GM12873 (cell line): Measurements from ENCODE around the gene ACSL3.

ENCODE experiments used
- TF ChIP-seq, protein P1 (sequence below): IDR thresholded peaks from 2 replicates; pipeline ENCODE4 v1.5.1; 2012; ENCODE audit warnings: low read depth, mild to moderate bottlenecking, moderate library complexity, low read length, control low read depth; ENCODE audit not compliant: insufficient read depth; ENCODE audit errors: missing control alignments

Gene ACSL3

DNA sequence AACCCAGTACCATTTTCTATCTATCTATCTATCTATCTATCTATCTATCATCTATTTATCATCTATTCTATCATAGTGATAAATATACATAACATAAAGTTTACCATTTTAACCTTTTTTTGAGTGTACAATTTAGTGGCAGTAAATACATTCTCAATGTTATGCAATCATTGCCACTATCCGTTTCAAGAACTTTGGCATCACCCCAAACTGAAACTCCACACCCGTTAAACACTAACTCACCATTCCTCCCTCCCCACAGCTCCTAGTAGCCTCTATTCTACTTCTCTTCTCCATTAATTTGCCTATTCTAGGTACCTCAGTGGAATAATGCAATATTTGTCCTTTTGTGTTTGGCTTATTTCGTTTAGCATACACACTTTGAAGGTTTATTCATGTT, 108.7 kb downstream of the ACSL3 start:
- TF ChIP-seq, protein P1, sequence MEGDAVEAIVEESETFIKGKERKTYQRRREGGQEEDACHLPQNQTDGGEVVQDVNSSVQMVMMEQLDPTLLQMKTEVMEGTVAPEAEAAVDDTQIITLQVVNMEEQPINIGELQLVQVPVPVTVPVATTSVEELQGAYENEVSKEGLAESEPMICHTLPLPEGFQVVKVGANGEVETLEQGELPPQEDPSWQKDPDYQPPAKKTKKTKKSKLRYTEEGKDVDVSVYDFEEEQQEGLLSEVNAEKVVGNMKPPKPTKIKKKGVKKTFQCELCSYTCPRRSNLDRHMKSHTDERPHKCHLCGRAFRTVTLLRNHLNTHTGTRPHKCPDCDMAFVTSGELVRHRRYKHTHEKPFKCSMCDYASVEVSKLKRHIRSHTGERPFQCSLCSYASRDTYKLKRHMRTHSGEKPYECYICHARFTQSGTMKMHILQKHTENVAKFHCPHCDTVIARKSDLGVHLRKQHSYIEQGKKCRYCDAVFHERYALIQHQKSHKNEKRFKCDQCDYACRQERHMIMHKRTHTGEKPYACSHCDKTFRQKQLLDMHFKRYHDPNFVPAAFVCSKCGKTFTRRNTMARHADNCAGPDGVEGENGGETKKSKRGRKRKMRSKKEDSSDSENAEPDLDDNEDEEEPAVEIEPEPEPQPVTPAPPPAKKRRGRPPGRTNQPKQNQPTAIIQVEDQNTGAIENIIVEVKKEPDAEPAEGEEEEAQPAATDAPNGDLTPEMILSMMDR, result no peak

DNA sequence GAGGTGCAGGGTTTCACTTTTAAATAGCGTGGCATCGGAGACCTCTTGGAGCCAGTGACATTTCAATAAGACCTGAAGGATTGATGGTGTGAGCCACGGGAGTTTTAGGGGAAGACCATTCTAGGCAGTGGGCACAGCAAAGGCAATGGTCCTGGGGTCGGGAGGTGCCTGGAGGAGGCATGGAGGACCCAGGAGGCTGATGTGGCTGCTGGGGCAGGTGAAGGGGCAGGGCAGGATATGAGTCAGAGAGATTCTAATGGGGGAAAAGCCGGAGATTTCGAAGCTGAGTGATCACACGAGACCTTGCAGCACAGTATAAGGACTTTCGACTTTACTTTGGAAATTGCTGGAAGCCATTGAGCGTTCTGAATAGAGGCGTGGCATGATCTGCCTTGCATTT, 111.6 kb downstream of the ACSL3 start:
- TF ChIP-seq, protein P1, result no peak

DNA sequence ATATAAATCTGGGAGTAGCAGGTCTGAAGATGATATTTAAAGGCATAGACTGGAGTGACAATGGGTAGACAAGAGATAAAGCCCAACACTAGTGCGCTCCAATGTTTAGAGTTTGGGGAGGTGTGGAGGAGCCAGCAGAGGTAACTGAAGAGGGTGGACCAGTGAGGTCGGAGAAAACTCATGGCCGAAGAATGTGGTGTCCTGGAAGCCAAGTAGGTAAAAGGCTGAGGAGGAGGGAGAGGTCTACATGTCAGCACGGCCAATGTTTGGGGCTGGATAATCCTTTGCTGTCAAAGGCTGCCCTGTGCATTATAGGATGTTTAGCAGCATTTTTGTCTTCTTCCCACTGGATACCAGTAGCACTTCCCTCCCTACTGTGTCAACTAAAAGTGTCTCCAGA, 112.4 kb downstream of the ACSL3 start:
- TF ChIP-seq, protein P1, result no peak

DNA sequence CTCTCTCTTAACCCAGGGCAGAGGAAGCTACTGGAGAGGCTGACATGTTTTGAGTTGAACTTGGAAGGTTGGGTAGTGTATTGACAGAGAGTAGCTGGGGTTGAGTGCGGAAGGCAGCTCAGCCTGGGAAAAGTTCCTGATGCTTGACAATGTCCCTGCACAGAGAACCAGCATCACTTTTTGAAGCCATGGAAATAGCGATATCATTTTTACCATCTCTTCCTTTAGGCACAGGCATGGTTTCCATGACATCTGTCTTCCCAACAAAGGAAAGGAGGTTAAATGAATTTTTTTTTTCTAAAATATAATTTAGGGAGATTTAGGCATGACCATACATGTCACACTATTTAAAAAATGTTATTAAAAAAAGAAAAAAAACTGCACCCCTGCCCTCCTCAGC, 112.9 kb downstream of the ACSL3 start:
- TF ChIP-seq, protein P1, result no peak

DNA sequence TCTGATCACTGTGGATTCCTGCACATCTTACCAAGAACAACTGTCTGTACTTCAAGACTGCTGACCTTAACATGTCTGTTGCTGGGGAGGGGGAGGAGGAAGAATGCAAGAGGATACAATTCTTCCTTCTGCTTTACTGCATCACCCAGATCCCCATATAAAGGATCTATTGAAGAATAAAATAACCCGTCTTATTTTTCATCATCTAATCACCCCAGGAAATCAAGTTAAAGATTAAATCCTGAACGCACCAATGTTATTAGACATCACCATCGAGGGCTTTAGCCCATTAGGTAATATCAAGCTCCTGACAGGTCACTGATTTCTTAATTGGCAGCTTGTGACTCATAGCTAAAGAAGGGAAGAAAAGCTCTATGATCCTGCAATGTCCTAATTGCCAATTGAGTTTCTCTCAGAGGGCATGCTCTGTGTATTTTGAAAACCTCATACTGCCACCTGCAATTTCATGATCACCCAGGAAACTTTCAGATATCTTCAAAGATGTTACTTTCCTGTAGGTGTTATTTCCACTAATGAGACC, 115.8 kb downstream of the ACSL3 start:
- TF ChIP-seq, protein P1, result no peak

DNA sequence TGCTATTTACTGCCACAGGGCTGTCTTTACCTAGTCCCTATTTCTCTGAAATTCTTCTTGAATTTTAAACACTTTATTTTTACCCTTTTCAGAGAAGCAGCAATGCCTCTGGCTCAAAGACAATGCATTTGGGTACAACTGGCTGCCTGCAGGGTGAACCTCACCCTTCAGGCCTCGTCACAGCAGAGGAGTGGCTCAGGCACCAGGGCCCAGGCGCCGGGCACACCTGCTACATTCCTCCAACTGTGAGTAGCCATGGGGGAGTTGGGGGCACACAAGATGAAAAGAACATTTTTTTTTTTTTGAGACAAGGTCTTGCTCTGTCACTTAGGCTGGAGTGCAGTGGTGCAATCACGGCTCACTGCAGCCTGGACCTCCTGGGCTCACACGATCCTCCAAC, 116.3 kb downstream of the ACSL3 start:
- TF ChIP-seq, protein P1, result no peak

DNA sequence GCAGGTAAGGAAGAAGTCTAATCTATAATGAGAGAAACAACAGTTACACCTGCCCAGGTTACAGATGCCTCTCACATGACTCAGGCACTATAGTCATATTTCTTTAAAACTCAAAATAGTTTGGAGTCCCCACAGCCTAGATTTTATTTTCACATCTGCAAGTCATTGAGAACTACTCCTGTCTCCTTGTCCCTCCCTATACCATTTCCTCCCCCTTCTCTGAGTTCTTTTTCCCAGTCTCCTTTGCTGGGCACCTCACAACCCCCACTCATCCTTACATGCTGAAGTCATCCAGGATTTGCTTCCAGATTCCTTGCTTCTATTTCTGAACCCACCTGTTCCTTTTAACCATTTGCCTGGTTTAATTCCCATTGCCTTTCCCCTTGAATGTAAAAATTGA, 118.0 kb downstream of the ACSL3 start:
- TF ChIP-seq, protein P1, result no peak
